GM19324 (cell line): ENCODE data around the gene PHLDA3.
A peak's percentile ranks its signal among the peaks of the same experiment; 100 is the strongest.

Source experiments
- ATAC-seq: cut with Tn5 transposase; IDR thresholded peaks from one replicate; pipeline ENCODE4 v1.9.1; 2021; ENCODE audit warnings: mild to moderate bottlenecking, moderate library complexity; ENCODE audit not compliant: unreplicated experiment, low FRiP score

PHLDA3 gene

DNA sequence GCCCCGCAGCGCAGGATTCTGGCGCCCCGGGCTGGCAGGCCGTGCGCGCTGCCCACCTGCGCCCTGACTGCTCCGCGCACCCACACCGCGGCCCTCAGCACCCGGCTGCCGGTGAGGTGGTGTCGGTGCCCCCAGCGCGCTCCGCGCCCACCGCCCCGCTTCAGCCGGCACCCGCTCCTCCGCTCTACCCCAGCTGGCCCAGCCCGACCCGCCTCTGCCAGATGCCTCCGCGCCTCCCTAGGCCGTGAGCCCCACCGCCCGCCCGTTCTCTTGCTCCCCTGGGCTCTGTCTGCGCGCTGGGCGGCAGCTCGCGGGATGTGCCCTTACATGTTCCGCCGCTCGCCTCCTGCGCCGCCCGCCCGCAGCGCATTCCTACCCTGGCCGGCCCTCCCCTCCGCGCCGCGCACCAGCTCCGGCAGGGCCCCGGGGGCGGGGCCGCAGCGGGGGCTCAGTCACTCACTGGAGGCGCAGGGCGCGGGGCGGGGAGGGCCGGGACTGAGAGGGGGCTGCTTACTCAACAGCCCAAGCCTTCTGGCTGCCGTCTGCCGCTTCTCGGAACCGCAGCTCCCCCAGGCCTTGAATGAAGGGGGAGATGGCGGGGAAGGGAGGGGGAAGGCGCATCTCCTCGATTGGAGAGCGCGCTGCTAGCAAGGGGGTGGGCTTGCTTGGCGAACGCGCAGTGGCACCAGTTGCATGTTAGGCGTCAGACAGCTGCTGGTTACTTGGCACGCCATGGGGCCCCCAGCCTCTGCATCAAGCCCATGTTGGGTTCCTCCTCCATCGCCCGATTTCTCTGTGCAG is at the start of gene PHLDA3:
Gene PHLDA3, minus strand, starts transcription at position 345 of the 801 bp plus-strand sequence. CDS start 402 bp downstream, outside the sequence.
- ATAC-seq: peak; percentile 73

DNA sequence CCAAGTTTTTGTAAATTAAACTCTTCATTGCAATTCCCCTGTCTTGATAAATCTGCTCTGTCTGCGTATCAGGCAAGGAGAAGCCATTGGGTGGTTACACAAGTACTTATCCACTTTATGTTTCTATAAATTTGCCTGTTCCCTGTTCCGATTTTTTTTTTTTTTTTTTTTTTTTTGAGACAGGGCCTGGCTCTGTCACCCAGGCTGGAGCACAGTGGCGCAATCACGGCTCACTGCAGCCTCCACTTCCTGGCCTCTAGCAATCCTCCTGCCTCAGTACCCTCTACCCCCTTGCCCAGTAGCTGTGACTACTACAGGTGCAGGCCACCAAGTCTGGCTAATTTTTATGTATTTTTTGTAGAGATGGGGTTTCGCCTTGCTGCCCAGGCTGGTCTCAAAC is 49.1 kb upstream of the PHLDA3 start:
- no peak for ATAC-seq

DNA sequence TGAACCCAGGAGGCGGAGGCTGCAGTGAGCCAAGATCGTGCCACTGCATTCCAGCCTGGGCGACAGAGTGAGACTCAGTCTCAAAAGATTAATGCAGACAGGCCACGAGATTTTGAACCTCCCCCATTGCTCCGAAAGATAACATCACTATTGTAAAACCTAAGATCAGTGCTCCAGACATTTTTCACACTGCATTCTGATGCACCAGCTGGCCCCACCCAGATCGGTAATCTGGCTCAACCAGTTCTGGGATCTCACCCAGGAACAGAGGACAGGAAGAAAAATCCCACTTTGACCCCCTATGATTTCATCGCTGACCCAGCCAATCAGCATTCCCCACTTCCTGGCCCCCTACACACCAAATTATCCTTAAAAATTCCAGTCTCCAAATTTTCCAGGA is 48.6 kb upstream of the PHLDA3 start:
- no peak for ATAC-seq

DNA sequence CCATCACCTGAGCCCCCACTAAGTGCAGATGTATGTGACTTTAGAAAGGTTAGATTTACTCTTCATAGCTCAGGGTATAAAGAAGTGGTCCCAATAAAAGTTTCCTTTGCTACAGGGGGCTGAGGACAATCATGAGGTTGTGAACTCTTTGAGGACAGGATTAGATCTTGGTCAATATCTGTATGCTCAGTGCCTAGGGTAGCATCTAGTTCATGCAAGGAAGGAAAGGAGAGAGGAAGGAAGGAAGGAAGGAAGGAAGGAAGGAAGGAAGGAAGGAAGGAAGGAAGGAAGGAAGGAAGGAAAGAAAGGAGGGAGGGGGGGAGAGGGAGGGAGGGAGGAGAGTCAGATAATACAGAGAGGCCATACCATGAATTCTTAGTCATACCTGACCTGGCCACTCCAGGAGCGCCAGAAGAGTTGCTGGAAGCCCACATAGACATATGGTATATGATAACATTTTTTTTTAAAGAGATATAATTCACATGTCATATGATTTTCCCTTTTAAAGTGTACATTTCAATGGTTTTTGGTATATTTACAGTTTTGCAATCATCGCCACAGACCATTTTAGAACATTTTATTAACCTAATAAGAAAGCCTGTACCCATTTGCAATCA is 47.6 kb upstream of the PHLDA3 start:
- ATAC-seq: no peak

DNA sequence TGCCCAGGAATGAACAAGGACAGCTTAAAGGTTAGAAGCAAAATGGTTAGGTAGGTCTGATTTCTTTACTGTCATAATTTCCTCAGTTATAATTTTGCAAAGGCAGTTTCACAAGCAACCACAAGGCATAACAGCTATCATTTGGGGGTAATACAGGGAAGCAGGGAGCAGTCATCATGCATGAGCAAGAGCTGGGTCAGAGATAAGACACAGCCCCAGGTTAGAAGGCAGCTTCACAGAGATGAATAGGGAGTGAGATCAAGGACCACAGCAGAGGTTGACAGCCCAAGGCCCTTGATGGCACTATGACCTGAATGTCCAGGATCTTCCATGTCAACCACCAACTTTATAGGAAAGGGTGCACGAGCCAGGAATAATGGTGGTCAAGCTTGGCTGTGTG is 46.9 kb upstream of the PHLDA3 start:
- no peak for ATAC-seq

DNA sequence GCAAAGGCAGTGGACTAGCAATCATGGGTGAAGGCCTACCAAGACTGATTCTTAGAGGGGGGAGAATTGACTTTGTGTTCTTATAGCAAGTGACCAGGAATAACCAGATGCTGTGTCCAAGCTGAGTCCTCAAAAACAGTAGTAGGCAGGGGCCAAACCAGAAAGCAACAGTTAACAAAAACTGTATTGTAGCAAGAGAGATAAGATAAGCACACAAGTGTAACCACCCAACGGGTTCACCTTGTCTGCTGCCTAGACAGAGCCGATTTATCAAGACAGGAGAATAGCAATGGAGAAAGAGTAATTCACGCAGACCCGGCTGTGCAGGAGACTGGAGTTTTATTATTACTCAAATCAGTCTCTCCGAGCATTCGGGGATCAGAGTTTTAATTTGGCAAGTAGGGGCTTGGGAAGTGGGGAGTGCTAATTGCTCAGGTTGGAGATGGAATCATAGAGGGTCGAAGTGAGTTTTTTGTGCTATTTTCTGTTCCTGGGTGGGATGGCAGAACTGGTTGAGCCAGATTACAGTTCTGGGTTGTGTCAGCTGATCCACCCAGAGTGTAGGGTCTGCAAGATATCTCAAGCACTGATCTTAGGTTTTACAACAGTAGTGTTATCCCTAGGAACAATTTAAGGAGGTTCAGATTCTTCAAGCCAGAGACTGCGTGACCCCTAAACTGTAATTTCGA is 46.2 kb upstream of the PHLDA3 start:
- no peak for ATAC-seq

DNA sequence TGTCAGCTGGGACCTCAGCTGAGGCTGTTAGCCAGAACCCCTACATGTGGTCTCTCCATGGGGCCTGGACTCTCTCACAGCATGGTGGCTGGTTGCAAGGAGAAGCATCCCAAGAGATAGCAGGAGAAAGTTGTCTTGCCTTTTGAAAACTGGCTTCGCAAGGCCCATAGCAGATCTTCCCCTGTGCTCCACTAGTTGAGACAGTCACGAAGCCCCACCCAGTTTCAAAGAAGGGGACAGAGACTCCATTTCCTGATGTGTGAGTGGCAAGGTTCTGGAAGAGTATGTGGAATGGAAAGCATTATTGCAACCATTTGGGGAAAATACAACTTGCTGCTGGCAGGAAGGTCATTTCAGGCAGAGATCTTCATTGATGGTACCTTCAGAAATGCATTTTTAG is 45.5 kb upstream of the PHLDA3 start:
- ATAC-seq: no peak

DNA sequence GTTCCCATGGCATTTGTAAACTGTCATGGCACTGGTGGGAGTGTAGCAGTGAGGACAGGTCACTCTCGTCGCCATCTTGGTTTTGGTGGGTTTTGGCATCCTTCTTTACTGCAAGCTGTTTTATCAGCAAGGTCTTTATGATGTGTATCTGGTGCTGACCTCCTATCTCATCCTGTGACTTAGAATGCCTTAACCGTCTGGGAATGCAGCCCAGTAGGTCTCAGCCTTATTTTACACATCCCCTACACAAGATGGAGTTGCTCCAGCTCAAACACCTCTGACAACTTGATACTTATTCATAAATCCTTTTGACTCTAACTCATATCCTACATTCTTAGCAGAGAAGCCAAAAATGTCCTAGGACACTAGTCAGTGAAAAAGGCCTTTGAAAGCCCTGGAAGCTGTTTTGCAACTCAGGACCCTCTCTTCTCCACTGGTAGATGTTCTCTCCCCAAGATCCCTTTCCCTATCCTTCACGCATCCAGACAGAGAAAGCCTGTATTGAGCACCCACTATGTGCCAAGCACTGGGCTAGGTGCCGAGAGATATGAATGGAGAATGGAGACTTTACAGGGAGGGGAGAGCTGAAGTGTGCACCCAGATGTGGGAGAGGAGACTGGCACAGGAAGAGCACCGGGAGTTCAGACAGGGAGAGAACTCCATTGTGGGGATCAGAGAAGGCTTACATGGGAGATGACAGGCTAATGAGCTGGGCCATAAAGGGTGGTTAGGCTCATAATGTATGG is 44.7 kb upstream of the PHLDA3 start:
- ATAC-seq: no peak

DNA sequence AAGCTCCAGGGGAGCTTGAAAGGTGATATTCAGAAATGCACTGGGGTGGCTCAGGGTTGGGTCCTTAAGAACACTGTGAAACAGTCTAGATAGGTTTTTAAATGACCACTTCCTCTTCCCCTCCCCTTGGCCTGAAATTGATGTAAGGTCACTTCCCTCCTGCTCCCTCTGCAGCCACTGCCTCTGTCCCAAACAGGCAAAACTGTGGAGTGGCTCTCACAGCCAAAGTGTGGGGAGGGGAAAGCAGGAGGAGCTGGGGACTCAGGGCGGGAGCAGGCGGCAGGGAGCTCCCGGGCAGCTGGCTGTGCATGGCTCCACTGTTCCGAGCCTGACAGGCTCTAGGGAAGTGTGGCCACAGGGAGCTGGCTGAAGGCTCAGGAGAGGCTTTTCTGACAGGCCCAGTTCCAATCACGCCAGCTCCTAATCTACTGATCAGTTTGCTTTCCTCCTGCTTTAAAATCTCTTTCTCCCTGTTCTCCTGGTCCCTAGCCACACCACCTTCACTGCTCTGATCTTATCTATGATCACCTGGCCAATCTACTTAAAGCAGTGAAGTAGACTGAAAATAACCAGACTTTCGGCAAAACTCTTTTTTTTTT is 43.1 kb upstream of the PHLDA3 start:
- ATAC-seq: no peak

DNA sequence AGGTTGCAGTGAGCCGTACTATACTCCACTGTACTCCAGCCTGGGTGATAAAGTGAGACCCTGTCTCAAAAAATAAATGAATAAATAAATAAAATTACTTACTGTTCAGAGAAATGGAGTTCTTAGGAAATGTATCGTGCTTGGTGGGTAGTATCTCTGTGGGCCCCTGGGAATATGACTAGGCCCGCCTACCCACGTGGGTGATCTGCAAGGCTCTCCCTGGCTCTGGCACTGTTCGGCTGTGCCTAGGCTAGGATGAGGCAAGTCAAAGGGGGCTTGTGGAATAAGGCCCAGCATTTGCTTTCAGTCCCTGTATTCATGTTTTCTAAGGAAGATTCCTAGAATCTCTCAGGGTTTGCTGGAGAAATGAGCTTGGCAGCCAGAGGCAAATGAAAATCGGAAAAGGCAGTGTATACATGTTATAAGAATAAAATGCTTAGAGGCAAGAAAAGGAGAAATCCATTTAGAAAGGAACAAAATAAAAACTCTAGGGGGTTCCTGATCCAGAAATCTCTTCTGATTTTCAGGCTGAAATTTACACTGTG is 42.5 kb upstream of the PHLDA3 start:
- no peak for ATAC-seq

DNA sequence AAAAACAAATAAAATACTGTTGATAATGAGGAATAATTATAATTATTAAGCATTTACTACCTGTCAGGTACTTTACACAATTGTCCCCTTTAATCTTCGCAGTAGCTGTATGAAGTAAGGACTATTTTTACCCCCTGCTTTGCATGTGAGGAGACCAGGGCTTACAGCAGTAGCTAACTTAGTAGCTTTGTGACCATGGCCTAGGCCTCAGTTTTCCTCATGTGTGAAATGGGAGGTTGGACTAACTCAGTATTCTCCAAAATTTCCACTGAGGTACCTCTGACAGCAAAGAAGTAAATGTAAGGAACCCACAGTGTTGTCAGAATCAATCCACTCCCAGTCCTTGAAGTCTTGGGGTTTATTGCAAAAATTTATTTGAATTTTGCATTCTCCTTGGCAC is 41.7 kb upstream of the PHLDA3 start:
- ATAC-seq: no peak

DNA sequence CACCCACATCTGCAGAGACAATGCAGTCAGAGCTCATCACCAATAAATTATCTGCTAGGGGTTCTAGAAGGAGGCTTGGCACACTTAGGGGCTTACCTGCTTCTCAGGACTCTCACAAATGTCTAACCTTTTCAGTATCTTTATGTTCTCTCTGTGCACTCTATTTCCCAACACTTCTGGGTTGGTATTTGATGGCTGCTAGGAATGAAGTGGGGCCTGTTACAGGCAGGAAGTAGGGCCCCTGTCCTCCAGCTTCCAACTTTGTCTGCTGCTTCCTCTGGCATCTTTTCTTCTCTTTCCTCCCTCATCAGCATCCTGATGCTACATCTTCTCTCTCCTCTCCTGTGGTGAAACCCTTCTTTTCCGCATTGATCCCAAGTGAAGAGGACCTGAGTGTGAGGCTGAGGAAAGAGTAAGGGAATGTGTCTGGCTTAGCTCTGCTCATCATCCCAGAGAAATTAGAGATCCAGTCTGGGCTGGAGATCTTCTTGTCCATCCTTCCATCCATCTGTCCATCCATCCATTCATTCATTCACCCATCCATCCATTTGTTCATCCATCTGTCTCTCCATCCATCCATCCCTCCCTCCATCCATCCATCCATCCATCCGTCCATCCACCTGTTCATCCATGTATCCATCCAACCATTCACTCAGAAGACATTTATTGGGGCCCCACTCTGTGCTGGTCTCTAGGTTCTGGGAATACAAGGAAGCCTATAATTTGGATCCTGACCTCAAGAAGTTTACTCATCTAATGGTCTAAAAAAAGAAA is 40.8 kb upstream of the PHLDA3 start:
- no peak for ATAC-seq

DNA sequence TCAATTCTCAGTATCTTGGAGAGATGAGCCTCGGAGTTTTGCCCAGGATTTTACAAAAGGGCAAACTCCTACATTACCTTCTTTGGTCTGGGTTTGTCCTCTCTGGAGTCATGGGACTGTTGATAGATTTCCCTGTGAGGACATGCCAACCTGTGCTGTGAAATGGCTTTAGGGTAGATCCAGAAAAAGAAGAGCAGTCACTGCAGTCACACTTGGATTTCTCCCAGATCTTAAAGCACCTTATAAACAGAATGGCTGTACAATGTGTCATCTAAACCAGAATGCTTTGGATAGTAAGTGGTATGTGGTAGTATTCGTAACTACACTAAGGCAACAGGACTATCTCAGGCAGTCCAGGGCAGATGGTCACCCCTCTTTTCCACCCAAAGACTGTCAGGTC is 39.8 kb upstream of the PHLDA3 start:
- ATAC-seq: no peak

DNA sequence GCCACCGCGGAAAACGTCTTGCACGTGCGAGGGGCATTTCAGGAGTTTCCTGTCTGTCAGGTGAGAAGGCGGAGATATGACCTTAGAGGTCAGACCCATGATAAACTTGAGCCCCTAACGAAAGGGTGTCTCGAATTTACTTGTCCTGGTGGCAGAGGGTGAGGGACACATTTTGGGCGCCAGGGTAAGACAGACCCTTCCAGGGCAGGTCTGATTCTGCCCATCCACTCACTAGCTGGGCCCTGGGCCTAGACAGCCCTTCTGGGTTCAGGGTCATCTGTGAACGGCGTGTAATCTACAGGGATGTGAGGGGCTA is 38.3 kb upstream of the PHLDA3 start:
- ATAC-seq: no peak

DNA sequence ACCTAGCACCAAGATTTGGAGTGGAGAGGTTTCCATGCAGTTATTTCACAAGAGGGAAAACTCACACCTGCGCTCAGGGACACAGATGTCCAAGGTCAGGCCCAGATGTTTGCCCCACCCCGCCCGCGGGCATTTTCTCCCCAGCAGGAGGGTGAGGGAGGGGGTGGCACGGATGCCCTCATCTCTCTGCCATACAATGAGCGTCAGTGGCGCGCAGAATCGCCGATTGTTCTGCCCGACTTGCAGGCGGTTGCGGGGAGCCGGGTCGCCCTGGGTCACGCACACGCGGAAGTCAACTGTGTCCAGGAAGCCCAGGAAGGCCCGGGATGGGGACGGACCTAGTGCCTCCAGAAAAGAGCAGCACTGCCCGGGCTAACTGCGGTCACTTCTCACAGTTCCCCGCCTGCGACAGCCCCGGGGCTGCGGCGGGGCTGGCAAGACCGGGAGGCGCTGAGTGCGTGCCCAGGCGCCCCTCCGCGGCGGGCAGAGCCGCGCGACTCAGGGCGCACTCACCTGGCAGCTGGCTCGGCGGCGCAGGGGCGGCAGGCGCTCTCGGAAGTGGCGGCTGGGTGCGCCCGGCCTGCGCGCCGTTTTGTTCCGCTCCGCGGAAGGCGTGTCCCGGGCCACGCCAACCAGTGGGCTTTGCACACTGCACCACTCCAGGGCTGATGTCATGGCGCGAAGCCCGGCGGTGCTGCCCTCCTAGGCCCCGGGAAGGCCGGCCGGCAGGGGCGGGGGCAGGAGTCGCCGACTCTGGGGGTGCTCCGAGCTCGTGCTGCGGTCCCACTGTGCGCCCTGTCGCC is 37.8 kb upstream of the PHLDA3 start, which contains the start of gene CSRP1:
Gene CSRP1, minus strand, starts transcription at position 567 of the 803 bp plus-strand sequence. CDS start 10,820 bp downstream, outside the sequence.
- peak; percentile 89 for ATAC-seq

DNA sequence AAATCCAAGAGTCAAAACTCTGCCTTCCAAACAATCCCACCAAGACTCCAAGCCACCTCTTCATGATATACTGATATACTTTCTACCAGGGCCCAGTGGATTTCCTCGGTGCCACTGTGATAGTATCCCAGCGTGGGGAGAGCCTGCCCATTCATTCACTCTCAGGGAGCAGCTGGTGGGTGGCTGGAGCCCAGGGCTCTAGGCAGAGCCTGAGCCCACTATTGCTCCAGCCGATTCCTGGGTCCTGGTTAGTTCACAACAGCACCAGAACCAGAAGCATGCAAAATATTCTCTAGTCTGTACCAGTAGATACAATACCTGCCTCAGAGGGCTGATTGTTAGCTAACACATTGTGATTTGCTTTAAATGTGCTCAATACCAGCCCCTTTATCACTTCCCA is 37.1 kb upstream of the PHLDA3 start:
- ATAC-seq: no peak

DNA sequence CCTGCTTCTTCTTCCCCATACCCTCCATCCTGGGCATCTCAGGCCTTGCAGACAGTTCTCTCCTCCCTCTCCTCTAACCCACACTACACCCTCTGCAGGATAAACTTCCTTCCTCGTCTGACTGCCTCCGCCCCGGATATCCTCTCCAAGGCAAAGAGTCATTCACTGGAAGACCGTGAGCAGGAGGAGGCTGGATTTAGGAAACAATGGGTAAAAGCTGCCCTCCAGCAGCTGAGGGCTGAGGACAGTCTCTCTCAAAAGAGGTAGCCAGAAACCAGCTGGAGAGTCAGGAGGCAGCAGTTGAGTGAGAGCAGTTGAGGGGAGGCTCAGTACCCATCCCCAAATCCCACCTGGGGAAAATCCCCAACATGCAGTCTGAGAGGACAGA is 36.5 kb upstream of the PHLDA3 start:
- ATAC-seq: no peak

DNA sequence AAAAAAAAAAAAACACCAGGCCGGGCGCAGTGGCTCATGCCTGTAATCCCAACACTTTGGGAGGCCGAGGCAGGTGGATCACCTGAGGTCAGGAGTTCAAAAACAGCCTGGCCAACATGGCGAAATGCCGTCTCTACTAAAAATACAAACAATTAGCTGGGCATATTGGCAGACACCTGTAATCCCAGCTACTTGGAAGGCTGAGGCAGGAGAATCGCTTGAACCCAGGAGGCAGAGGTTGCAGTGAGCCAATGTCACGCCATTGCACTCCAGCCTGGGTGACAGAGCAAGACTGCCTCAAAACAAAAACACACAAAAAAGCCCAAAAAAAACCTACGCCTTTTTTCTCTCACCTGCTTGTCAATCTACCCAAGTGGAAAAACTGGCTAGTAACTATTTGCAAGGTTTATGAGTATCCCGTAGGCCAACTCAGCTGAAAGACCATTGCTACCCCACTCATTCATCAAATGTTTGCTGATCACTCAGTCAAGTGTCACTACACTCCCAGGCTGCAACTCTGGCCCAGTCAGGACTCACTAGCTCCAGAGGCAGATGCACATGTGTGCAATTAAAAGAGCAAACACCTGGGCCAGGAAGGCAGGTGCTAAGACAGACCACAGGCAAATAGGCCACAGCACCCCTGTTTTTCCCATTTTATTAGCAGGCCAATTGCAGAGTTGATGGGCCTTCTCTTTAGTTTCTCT is 36.0 kb upstream of the PHLDA3 start:
- ATAC-seq: no peak
